Fibroblast of villous mesenchyme (primary cell): ENCODE measurements around the gene IMMT. TPM values are rescaled to one million over a fixed set of nuclear protein-coding genes. Genes with fewer than 3 reads are reported as not detected.

Source experiments
- DNase-seq: peaks from one replicate; pipeline ENCODE4 v3.0.0-alpha.2; 2010; ENCODE audit warnings: low read depth
- H3K4me3 ChIP-seq: 2 replicates; pipeline ENCODE4 v1.5.1; 2011; ENCODE audit warnings: low read depth, mild to moderate bottlenecking, low read length
- total RNA-seq: library from RNA; depleted of rRNA; stranded (reverse); fragments of >200 nt; gene quantifications from 2 replicates; pipeline ENCODE4 v1.2.3, GENCODE V29; 2012
- TF ChIP-seq, protein P1 (sequence below): IDR thresholded peaks from 2 replicates; pipeline ENCODE4 v1.5.1; 2012; ENCODE audit warnings: low read depth, mild to moderate bottlenecking, low read length; ENCODE audit not compliant: insufficient read depth

The IMMT gene
- total RNA-seq, 1 donor: 67.8 TPM

- TF ChIP-seq, protein P1, sequence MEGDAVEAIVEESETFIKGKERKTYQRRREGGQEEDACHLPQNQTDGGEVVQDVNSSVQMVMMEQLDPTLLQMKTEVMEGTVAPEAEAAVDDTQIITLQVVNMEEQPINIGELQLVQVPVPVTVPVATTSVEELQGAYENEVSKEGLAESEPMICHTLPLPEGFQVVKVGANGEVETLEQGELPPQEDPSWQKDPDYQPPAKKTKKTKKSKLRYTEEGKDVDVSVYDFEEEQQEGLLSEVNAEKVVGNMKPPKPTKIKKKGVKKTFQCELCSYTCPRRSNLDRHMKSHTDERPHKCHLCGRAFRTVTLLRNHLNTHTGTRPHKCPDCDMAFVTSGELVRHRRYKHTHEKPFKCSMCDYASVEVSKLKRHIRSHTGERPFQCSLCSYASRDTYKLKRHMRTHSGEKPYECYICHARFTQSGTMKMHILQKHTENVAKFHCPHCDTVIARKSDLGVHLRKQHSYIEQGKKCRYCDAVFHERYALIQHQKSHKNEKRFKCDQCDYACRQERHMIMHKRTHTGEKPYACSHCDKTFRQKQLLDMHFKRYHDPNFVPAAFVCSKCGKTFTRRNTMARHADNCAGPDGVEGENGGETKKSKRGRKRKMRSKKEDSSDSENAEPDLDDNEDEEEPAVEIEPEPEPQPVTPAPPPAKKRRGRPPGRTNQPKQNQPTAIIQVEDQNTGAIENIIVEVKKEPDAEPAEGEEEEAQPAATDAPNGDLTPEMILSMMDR: no peak
- H3K4me3 ChIP-seq: no peak overlapping the region
- no peak for DNase-seq
Measured at GRCh38 chr2:86226636-86227520, 31.6 kb upstream of the IMMT start.

GRCh38 chr2:86226070-86226469, 30.8 kb upstream of the IMMT start:
- DNase-seq: no peak
- no peak overlapping the region for H3K4me3 ChIP-seq
- TF ChIP-seq, protein P1: no peak

DNA sequence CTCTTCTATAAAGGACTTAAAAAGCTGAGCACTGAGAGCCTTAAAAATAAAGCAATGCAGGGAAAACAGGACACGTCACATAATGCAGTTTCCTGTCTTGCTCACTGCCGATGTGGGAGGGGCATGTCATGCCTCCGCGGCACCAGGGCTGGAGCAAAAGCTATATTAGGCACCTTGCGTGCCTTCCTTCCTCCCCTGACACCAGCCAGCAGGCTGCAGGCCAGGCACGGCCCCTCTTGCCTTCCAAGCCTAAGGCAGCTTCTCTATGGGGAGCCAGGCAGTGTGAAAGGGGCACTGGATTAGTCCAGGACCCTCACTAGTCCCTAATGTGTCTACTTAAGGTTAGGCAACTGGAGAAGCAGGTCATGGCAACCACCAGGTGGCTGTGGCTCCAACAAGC, 30.3 kb upstream of the IMMT start:
- H3K4me3 ChIP-seq: no peak overlapping the region
- TF ChIP-seq, protein P1: no peak
- peak; percentile 10 for DNase-seq

GRCh38 chr2:86224645-86225355, 29.5 kb upstream of the IMMT start:
- DNase-seq: no peak
- H3K4me3 ChIP-seq: no peak overlapping the region
- TF ChIP-seq, protein P1: no peak

DNA sequence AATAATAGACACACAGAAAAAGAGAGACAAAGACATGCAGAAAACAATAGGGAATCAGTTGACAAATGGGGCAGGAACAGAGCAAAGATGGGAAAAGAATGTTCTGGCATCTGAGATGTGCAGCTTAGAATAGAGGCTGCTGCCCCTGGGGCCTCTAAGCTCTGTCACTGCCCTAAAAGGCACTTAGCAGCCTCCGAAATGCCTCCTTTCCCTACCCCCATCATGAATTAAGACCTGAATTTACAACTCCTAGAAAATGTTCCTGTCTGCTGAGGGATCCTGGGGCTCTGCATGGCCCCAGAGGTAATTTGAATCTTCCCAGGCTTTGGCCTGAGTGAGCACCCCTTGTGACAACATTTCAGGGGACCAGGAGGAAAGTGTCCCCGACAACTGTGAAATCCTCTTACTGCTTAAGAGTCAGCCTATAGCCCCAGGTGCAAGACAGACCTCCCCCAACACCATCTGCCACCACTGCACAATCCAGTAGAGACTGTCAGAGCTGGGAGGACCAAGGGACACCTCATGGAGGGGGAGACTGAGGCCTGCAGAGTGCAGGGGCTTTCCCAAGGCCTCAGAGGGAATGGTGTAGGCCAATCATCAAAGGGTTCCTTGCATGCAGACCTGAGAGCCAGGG, 28.8 kb upstream of the IMMT start:
- DNase-seq: no peak
- no peak overlapping the region for H3K4me3 ChIP-seq
- TF ChIP-seq, protein P1: no peak

DNA sequence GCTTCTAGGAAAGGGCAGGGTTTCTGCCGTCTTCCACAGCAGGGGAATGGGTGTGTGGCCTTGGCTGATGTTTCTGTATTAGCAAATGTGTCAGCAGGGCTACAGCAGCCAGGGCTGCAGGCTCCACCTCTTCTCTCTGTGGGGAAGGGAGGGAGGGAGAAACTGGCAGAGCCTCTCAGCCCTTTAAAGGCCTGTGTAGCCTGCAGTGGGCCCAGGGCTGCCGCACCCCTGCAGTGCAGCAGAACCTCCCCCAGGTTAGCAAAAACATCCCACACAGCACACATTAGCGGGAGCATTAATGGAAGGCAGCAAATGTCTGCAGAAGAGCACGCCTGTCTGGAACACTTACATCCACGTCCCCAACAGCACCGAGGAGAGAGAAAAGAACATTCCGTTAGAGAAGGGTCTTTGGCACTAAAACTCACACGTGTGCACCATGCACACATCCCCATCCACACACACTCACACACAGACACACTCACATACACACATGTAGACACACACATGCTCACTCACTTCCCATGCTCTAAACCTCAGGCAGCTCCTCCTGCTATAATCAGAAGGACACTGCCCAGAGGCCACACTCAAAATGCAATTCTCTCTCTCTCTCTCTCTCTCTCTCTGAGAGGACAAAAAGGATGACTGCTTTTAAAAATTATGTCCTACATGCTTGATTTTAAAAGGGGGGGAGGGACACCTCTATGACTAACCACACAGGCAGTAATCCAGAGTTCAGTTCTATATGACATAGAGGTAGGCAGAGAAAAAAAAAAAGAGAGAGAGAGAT, 28.1 kb upstream of the IMMT start:
- no peak overlapping the region for H3K4me3 ChIP-seq
- TF ChIP-seq, protein P1: no peak
- DNase-seq: peak; percentile 40
